Peyer's patch (tissue), 4 donors: ENCODE measurements around the gene HEMK1.

Experiments
- POLR2A ChIP-seq, 2 donors: fragments of 450-650 bp; IDR thresholded peaks; one replicate each; pipeline ENCODE4 v1.5.1; 2017; ENCODE audit warnings: antibody characterized with exemption in 2 of 2, mild to moderate bottlenecking in 2 of 2, moderate library complexity in 2 of 2
- TF ChIP-seq, protein P1 (sequence below), 6 experiments: fragments of 450-650 bp in 4 of 6; fragments of 200-600 bp in 2 of 6; sonication (generic) in 1 of 6; IDR thresholded peaks; one replicate each; pipeline ENCODE4 v1.5.1; 2017 to 2019; ENCODE audit warnings: antibody characterized with exemption in 6 of 6, mild to moderate bottlenecking in 3 of 6, moderate library complexity in 1 of 6

GRCh38 chr3:50532062-50532705 lies 37.1 kb upstream of the HEMK1 start:
- TF ChIP-seq, protein P1, sequence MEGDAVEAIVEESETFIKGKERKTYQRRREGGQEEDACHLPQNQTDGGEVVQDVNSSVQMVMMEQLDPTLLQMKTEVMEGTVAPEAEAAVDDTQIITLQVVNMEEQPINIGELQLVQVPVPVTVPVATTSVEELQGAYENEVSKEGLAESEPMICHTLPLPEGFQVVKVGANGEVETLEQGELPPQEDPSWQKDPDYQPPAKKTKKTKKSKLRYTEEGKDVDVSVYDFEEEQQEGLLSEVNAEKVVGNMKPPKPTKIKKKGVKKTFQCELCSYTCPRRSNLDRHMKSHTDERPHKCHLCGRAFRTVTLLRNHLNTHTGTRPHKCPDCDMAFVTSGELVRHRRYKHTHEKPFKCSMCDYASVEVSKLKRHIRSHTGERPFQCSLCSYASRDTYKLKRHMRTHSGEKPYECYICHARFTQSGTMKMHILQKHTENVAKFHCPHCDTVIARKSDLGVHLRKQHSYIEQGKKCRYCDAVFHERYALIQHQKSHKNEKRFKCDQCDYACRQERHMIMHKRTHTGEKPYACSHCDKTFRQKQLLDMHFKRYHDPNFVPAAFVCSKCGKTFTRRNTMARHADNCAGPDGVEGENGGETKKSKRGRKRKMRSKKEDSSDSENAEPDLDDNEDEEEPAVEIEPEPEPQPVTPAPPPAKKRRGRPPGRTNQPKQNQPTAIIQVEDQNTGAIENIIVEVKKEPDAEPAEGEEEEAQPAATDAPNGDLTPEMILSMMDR (IDR thresholded peaks at IDR 0.05) = no peak
- no peak for TF ChIP-seq POLR2A (IDR thresholded peaks at IDR 0.05)
